HEK293 (cell line): ENCODE data around the gene TIAM2.

ENCODE experiments used
- CTCF ChIA-PET: fragments of 350-600 bp; formaldehyde crosslinking; extraction: SDS; loops from one replicate; lab custom pipeline; 2021; ENCODE audit warnings: antibody characterized with exemption; lab: Yijun Ruan, JAX
- POLR2A ChIA-PET: fragments of 300-600 bp; formaldehyde crosslinking; extraction: SDS; loops from one replicate; lab custom pipeline; 2020; ENCODE audit warnings: antibody characterized with exemption, inconsistent platforms; lab: Yijun Ruan, JAX
- H3K27ac ChIP-seq: fragments of 200-500 bp; sonication (Bioruptor generic); 2 replicates; pipeline ENCODE4 v1.5.1; 2014; ENCODE audit warnings: low read depth, low read length, control low read depth, inconsistent platforms; ENCODE audit errors: extremely low read depth
- H3K36me3 ChIP-seq, 2 experiments: fragments of 200-500 bp in 1 of 2; sonication (Bioruptor generic) in 1 of 2; 1 replicate in 1 of 2; 2 replicates in 1 of 2; pipeline ENCODE4 v1.5.1; 2014 to 2017; ENCODE audit warnings: inconsistent platforms in 2 of 2, low read length in 2 of 2; ENCODE audit not compliant: control insufficient read depth in 2 of 2, insufficient read depth in 1 of 2
- H3K4me1 ChIP-seq: fragments of 200-500 bp; sonication (Bioruptor generic); 2 replicates; pipeline ENCODE4 v1.5.1; 2014; ENCODE audit warnings: mild to moderate bottlenecking, low read length, inconsistent platforms; ENCODE audit not compliant: control insufficient read depth, insufficient read depth
- H3K4me3 ChIP-seq: 2 replicates; pipeline ENCODE4 v1.5.1; 2011; ENCODE audit warnings: low read depth, mild to moderate bottlenecking, control low read depth, low read length, moderate library complexity
- H3K9me3 ChIP-seq: fragments of 200-500 bp; sonication (Bioruptor generic); 2 replicates; pipeline ENCODE4 v1.5.1; 2014; ENCODE audit warnings: low read depth, low read length, inconsistent platforms; ENCODE audit not compliant: control insufficient read depth, insufficient read depth
- BCL11A ChIP-seq: fragments of 450-650 bp; formaldehyde crosslinking; IDR thresholded peaks from 2 replicates; pipeline ENCODE4 v1.5.1; 2016; ENCODE audit warnings: low read depth, missing biosample characterization, missing genetic modification characterization
- GLI2 ChIP-seq: fragments of 450-650 bp; formaldehyde crosslinking; IDR thresholded peaks from 2 replicates; pipeline ENCODE4; 2017; ENCODE audit warnings: missing biosample characterization, missing genetic modification characterization, low read depth, borderline replicate concordance
- HOXD13 ChIP-seq: sonication (generic); formaldehyde crosslinking; IDR thresholded peaks from 2 replicates; pipeline ENCODE4 v1.8.0; 2022; ENCODE audit warnings: missing genetic modification reagents, borderline replicate concordance
- KLF16 ChIP-seq: fragments of 450-650 bp; formaldehyde crosslinking; IDR thresholded peaks from 2 replicates; pipeline ENCODE4 v1.5.1; 2017; ENCODE audit warnings: missing biosample characterization, missing genetic modification characterization
- PRDM6 ChIP-seq: fragments of 450-650 bp; formaldehyde crosslinking; IDR thresholded peaks from 2 replicates; pipeline ENCODE4 v1.5.1; 2017; ENCODE audit warnings: missing biosample characterization, missing genetic modification characterization
- REST ChIP-seq: fragments of 450-650 bp; formaldehyde crosslinking; IDR thresholded peaks from 2 replicates; pipeline ENCODE4 v1.5.1; 2016; ENCODE audit warnings: missing biosample characterization, missing genetic modification characterization
- ZBTB1 ChIP-seq: fragments of 450-650 bp; formaldehyde crosslinking; IDR thresholded peaks from 2 replicates; pipeline ENCODE4 v1.5.1; 2016; ENCODE audit warnings: missing biosample characterization, missing genetic modification characterization
- ZNF157 ChIP-seq: fragments of 450-650 bp; formaldehyde crosslinking; IDR thresholded peaks from 2 replicates; pipeline ENCODE4 v1.5.1; 2016; ENCODE audit warnings: missing biosample characterization, missing genetic modification characterization
- ZNF211 ChIP-seq: fragments of 450-650 bp; formaldehyde crosslinking; IDR thresholded peaks from 2 replicates; pipeline ENCODE4 v1.5.1; 2016; ENCODE audit warnings: low read depth, missing biosample characterization, missing genetic modification characterization
- ZNF214 ChIP-seq: fragments of 450-650 bp; formaldehyde crosslinking; IDR thresholded peaks from 2 replicates; pipeline ENCODE4 v1.5.1; 2017; ENCODE audit warnings: missing biosample characterization, mild to moderate bottlenecking, missing genetic modification characterization, borderline replicate concordance
- ZNF221 ChIP-seq: fragments of 450-650 bp; formaldehyde crosslinking; IDR thresholded peaks from 2 replicates; pipeline ENCODE4 v1.5.1; 2017; ENCODE audit warnings: missing biosample characterization, missing genetic modification characterization, borderline replicate concordance
- ZNF274 ChIP-seq, 2 experiments: fragments of 200-500 bp in 1 of 2; fragments of 450-650 bp in 1 of 2; sonication (Bioruptor generic) in 1 of 2; formaldehyde crosslinking in 1 of 2; IDR thresholded peaks; 2 replicates each; pipeline versions ENCODE4 v1.5.1 to v1.6.1; 2014 to 2016; ENCODE audit warnings: borderline replicate concordance in 1 of 2, inconsistent platforms in 1 of 2, low read length in 1 of 2, missing biosample characterization in 1 of 2, missing genetic modification characterization in 1 of 2
- ZNF350 ChIP-seq: fragments of 450-650 bp; formaldehyde crosslinking; IDR thresholded peaks from 2 replicates; pipeline ENCODE4 v1.5.0; 2017; ENCODE audit warnings: missing biosample characterization, mild to moderate bottlenecking, missing genetic modification characterization
- ZNF529 ChIP-seq: fragments of 450-650 bp; formaldehyde crosslinking; IDR thresholded peaks from 2 replicates; pipeline ENCODE4 v1.5.1; 2017; ENCODE audit warnings: missing genetic modification characterization, missing biosample characterization; ENCODE audit not compliant: insufficient replicate concordance
- ZNF544 ChIP-seq: fragments of 450-650 bp; formaldehyde crosslinking; IDR thresholded peaks from 2 replicates; pipeline ENCODE4 v1.5.0; 2017; ENCODE audit warnings: missing biosample characterization, missing genetic modification characterization
- ZNF610 ChIP-seq: fragments of 450-650 bp; formaldehyde crosslinking; IDR thresholded peaks from 2 replicates; pipeline ENCODE4 v1.5.1; 2016; ENCODE audit warnings: missing biosample characterization, missing genetic modification characterization, borderline replicate concordance
- ZNF621 ChIP-seq: fragments of 450-650 bp; formaldehyde crosslinking; IDR thresholded peaks from 2 replicates; pipeline ENCODE4 v1.5.1; 2017; ENCODE audit warnings: missing biosample characterization, missing genetic modification characterization
- ZNF629 ChIP-seq: fragments of 450-650 bp; formaldehyde crosslinking; IDR thresholded peaks from 2 replicates; pipeline ENCODE4 v1.5.1; 2017; ENCODE audit warnings: missing biosample characterization, missing genetic modification characterization
- ZNF792 ChIP-seq: fragments of 450-650 bp; formaldehyde crosslinking; IDR thresholded peaks from 2 replicates; pipeline ENCODE4 v1.5.1; 2016; ENCODE audit warnings: missing biosample characterization, missing genetic modification characterization
- ZNF830 ChIP-seq: fragments of 450-650 bp; IDR thresholded peaks from 2 replicates; pipeline ENCODE4 v1.5.0; 2018; ENCODE audit warnings: missing biosample characterization, missing genetic modification characterization, low read depth, mild to moderate bottlenecking, moderate library complexity
- ZSCAN16 ChIP-seq: fragments of 450-650 bp; formaldehyde crosslinking; IDR thresholded peaks from 2 replicates; pipeline ENCODE4 v1.5.1; 2016; ENCODE audit warnings: missing biosample characterization, missing genetic modification characterization
- TF ChIP-seq, protein P1 (sequence below): fragments of 450-650 bp; formaldehyde crosslinking; IDR thresholded peaks from 2 replicates; pipeline ENCODE4 v1.5.1; 2016; ENCODE audit warnings: missing biosample characterization, missing genetic modification characterization, low read depth
- TF ChIP-seq, protein P2 (sequence below): fragments of 450-650 bp; formaldehyde crosslinking; IDR thresholded peaks from 2 replicates; pipeline ENCODE4 v1.5.1; 2016; ENCODE audit warnings: missing biosample characterization, missing genetic modification characterization

The TIAM2 gene

DNA sequence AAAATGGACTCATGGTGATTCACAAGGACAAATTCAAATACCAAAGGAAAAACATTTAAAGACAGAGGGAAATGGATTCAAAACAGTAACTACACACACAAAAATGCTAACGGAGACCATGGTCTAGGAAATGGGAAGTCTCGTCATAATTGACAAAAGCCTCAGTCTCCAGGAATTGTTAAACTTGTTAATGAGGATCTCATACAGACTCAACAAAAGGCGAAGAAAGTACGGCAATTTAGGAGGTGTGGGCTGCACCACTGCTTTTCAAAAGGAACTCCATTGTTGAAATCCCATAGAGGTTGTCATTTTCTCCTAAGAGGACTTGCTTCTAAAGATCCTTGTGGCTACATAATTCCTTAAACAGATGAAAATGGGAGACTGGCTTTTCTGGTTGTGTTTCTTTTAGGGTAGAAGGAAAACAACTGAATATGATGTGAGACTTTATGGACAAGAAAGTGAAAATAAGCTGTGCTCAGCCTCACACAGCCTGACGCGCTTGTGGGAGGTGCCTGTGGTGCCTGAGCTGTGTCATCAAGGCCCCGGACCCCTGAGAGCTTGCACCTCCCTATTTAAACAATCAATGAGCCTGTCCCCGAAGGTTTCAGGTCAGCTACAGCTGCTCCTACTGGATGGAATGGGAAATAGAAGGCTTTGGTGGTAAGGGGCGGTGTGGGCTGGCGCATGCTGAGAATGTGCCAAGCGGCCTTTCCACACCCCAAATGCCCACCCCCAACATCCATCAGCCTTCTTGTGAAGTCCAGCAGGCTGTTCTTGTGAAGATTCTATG, 266.2 kb downstream of the TIAM2 start (continued):
- TF ChIP-seq ZNF610 (no peak), PRDM6 (tag by site-specific recombination) (no peak), ZNF792 (tag by site-specific recombination) (no peak), ZSCAN16 (tag by site-specific recombination) (no peak)

DNA sequence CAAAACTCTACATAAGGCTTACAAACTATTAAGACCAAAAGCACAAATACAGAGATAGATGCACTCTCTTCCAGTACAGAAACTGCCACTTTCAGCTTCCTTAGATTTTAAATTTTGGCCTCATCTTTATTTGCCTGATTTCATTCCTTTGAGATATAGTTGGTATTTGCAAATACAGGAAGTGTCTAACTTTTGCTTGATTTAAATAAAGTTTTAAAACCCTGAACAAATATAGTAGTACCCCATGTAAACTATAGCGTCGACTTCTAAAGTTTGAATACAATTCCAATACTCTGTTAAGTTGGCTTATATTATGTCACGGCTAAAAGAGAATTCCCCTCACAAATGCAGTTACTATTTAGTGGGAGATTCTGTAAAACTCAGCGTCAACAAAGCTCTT, 267.5 kb downstream of the TIAM2 start:
- ChIA-PET POLR2A (no interaction called here), CTCF (no interaction called here)
- Histone ChIP-seq H3K4me3 (no peak overlapping the region), H3K27ac (no peak overlapping the region), H3K36me3 (peaks cover 0 to 62% of the 10 kb centered on the region in 2 experiments; a peak in 2 of 3 replicates), H3K9me3 (no peaks in the 10 kb centered on the region), H3K4me1 (no peaks in the 10 kb centered on the region)
- no peak for TF ChIP-seq HOXD13 (CRISPR knock-in tag)
- TF ChIP-seq ZNF529 = no peak
- TF ChIP-seq GLI2 (tag by site-specific recombination) = no peak
- TF ChIP-seq ZBTB1 (tag by site-specific recombination) = no peak
- no peak for TF ChIP-seq ZNF221 (tag by site-specific recombination)
- TF ChIP-seq ZNF211 (tag by site-specific recombination) = no peak
- no peak for TF ChIP-seq BCL11A (tag by site-specific recombination)
- TF ChIP-seq ZNF157 (tag by site-specific recombination) = no peak
- TF ChIP-seq KLF16 (tag by site-specific recombination) = no peak
- TF ChIP-seq ZNF544 = no peak
- TF ChIP-seq ZNF274 (IDR thresholded peaks at IDR 0.05; ENCODE audit: low read length) = no peak
- no peak for TF ChIP-seq ZNF274 (tag by site-specific recombination; IDR thresholded peaks at IDR 0.05; ENCODE audit: borderline replicate concordance)
- TF ChIP-seq ZSCAN16 (tag by site-specific recombination) = no peak
- TF ChIP-seq, protein P1, sequence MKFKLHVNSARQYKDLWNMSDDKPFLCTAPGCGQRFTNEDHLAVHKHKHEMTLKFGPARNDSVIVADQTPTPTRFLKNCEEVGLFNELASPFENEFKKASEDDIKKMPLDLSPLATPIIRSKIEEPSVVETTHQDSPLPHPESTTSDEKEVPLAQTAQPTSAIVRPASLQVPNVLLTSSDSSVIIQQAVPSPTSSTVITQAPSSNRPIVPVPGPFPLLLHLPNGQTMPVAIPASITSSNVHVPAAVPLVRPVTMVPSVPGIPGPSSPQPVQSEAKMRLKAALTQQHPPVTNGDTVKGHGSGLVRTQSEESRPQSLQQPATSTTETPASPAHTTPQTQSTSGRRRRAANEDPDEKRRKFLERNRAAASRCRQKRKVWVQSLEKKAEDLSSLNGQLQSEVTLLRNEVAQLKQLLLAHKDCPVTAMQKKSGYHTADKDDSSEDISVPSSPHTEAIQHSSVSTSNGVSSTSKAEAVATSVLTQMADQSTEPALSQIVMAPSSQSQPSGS = no peak
- TF ChIP-seq ZNF214 (tag by site-specific recombination) = no peak
- TF ChIP-seq, protein P2, sequence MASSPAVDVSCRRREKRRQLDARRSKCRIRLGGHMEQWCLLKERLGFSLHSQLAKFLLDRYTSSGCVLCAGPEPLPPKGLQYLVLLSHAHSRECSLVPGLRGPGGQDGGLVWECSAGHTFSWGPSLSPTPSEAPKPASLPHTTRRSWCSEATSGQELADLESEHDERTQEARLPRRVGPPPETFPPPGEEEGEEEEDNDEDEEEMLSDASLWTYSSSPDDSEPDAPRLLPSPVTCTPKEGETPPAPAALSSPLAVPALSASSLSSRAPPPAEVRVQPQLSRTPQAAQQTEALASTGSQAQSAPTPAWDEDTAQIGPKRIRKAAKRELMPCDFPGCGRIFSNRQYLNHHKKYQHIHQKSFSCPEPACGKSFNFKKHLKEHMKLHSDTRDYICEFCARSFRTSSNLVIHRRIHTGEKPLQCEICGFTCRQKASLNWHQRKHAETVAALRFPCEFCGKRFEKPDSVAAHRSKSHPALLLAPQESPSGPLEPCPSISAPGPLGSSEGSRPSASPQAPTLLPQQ (tag by site-specific recombination) = no peak
- TF ChIP-seq ZNF830 = no peak
- TF ChIP-seq ZNF350 (tag by site-specific recombination) = no peak
- no peak for TF ChIP-seq ZNF621
- no peak for TF ChIP-seq ZNF629 (tag by site-specific recombination)
- TF ChIP-seq REST (tag by site-specific recombination) = no peak
